OCI-M2 (cell line): ENCODE results near the gene RAN.
"Not testable (repeated sequence)": the region's sequence is repeated elsewhere in the genome, so short reads cannot be mapped to it uniquely, and the experiment has no call there.

Experiments used
- DNase-seq: peaks from one replicate; lab custom pipeline; 2025; ENCODE audit not compliant: unreplicated experiment; lab: John Stamatoyannopoulos, UW

Gene RAN

GRCh38 chr12:130849561-130850417 lies 22.1 kb upstream of the RAN start:
- DNase-seq, result no peak

GRCh38 chr12:130850418-130851021 lies 21.3 kb upstream of the RAN start:
- no peak for DNase-seq

- no peak for DNase-seq
Observed at GRCh38 chr12:130856088-130856487, 15.8 kb upstream of the RAN start.

- no peak for DNase-seq
Observed at GRCh38 chr12:130858084-130858483, 13.8 kb upstream of the RAN start.

GRCh38 chr12:130859161-130859560 lies 12.7 kb upstream of the RAN start:
- no peak for DNase-seq

DNA sequence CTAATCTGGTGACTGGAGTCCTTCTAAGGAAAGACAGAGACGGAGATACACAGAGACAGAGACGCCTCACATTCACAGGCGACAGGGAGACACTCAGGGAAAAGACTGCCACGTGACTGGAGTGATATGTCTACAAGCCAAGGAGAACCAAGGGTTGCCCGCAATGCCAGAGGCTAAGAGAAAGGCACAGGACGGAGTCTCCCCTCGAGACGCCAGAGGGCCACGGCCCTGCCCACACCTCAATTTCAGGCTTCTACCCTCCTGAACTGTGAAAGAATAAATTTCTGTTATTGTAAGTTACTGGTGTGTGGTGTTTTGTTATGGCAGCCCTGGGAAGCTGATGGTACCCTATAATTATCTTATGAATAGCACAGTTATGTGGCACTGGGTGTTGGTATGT lies 11.6 kb upstream of the RAN start:
- DNase-seq, result no peak

- DNase-seq, result no peak
Observed at GRCh38 chr12:130862161-130862560, 9.7 kb upstream of the RAN start.

DNA sequence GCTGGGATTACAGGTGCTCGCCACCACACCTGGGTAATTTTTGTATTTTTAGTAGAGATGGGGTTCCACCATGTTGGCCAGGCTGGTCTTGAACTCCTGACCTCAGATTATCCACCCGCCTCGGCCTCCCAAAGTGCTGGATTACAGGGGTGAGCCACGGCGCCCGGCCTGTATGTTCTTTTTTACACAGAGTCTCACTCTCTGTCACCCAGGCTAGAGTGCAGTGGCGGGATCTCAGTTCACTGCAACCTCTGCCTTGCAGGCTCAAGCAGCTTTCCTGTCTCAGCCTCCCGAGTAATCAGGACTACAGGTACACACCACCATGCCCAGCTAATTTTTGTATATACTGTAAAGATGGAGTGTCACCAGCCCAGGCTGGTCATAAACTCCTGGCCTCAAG lies 9.1 kb upstream of the RAN start:
- DNase-seq, result not testable (repeated sequence)

DNA sequence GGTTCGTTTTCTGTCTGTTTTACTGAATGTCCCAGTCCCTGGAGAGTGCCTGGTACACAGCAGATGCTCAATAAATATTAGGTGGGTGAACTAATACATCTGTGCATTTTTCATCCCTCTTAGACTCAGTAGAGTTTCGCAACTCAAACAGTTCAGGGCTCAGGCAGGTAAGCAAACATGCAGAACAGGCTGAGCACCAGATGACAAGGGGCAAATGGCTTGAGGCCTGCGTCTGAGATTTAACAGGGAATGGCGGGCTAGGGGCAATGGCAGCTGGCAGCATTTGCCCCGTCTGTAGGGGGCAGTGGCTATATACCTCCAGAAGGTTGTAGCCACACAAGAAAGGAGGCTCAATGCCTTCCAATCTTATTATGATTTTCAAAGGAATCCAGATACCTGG lies 8.6 kb upstream of the RAN start:
- DNase-seq, result no peak

GRCh38 chr12:130868412-130868811 lies 3.5 kb upstream of the RAN start:
- no peak for DNase-seq

DNA sequence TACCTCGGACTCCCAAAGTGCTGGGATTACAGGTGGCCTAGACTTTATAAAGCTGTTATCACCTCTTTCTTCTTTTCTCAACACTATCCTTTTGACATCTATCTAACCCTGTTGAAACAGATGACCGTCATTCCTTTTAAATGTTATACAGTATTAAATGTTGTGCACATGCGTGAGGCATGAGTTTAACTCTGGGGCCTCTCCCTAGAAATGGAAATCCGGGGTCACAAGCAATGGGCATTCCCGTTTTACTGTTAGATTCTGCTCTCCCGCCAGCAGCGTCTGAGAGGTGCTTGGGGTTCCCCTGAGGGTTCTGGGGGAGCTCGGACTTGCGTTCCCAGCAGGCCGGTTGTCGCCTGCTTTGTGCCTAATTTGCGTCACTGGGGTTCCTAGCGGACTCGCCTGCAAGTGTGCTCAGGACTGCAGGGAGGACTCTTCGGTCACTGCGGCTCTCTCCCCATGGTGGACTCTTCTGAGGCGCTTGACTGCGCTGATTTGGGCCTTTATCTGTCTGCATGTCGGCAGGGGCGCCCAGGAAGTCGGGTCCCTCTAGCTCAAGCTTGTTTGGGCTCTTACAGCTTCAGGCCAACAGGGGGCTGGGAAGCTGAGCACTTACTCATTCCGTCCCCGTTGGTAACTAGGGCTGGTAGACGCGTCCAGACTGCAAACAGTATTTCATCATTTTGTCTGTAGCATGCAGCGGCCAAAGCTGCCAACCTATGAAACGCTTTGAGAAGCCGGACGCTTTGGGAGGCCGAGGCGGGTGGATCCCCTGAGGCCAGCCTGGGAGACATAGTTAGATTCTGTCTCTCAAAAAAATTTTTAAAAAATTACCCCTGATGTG lies 1.2 kb upstream of the RAN start:
- DNase-seq, result no peak

DNA sequence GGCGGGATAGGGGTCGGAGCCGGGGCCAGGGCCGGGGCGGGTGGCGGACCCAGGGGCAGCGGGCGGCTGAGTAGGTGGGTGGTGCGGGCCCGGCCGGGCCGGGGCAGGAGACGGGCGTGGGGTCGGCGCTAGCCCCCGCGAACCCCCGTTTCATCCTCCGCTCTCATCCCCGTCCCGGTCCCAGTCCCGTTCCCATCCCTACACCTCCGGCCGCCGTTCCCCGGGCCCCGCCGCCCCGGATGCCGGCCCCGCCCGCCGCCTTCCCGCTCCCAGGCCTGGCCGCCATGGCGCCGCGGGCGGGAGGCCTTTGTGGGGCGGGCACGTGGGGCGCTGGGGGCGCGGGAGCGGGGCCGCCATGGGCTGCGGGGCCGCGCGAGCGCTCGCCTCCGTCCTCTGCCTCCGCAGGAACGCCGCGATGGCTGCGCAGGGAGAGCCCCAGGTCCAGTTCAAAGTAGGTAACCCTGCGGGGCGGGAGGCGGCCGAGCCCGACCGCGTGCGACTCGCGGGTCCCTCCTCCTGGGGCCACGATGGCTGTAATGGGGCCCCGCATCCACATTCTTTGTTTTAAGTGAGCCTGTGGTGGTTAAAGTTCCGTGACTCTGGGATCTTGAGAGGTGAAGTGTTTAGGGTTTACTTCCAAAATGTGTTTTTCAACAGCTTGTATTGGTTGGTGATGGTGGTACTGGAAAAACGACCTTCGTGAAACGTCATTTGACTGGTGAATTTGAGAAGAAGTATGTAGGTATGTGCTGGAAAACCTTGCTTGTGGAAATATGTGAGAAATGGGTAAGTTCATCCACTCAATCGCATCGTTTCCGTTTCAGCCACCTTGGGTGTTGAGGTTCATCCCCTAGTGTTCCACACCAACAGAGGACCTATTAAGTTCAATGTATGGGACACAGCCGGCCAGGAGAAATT lies 572 bp downstream of the RAN start:
- no peak for DNase-seq

GRCh38 chr12:130873106-130873795 lies 1.4 kb downstream of the RAN start:
- DNase-seq, result no peak

DNA sequence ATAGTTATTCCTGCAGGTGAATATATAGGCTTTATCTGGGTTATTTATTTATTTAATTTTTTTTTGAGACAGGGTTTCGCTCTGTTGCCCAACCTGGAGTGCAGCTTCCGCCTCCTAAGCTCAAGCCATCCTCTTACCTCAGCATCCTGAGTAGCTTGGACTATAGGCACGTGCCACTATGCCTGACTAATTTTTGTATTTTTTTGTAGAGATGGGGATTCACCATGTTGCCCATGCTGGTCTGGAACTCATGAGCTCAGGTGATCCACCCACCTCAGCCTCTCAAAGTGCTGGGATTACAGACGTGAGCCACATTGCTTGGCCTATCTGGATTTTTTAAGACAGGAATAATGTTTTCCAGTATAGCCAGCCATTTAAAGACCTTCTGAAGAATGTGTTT lies 2.0 kb downstream of the RAN start:
- DNase-seq, result no peak

- no peak for DNase-seq
Observed at GRCh38 chr12:130874696-130875095, 2.8 kb downstream of the RAN start.

GRCh38 chr12:130875193-130875592 lies 3.3 kb downstream of the RAN start:
- DNase-seq, result no peak

DNA sequence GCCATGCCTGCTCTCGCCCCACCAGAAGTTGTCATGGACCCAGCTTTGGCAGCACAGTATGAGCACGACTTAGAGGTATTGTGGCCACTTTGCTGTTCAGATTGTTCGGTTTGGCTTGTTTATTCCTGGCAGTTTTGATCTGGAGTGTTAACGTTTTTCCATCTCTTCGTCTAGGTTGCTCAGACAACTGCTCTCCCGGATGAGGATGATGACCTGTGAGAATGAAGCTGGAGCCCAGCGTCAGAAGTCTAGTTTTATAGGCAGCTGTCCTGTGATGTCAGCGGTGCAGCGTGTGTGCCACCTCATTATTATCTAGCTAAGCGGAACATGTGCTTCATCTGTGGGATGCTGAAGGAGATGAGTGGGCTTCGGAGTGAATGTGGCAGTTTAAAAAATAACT lies 3.8 kb downstream of the RAN start:
- not testable (repeated sequence) for DNase-seq

DNA sequence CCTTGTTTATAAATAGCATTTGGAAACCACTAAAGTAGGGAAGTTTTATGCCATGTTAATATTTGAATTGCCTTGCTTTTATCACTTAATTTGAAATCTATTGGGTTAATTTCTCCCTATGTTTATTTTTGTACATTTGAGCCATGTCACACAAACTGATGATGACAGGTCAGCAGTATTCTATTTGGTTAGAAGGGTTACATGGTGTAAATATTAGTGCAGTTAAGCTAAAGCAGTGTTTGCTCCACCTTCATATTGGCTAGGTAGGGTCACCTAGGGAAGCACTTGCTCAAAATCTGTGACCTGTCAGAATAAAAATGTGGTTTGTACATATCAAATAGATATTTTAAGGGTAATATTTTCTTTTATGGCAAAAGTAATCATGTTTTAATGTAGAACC lies 4.4 kb downstream of the RAN start:
- no peak for DNase-seq

- DNase-seq, result no peak
Observed at GRCh38 chr12:130876758-130877157, 4.9 kb downstream of the RAN start.

DNA sequence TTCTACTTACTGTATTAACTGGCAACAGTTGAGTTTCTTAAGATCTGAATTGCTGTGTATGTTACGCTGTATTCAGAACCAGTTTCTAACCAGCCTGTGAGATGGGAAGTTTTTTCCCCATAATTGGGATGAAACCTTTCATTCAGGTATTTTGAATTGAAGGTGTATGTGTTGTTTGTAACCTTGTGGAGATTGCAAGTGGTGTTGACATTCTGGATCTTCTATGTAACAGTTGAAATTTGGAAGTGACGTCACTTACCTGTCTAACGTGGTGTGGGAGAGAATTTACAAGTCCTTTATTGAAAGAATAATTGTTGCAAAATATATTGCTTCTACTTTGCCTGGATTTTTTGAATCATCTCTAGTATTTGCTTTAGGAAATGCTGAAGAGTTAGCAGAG lies 5.5 kb downstream of the RAN start:
- no peak for DNase-seq
